ENCODE measurements around the gene HCAR3.
"Not testable (repeated sequence)": the region's sequence is repeated elsewhere in the genome, so short reads cannot be mapped to it uniquely, and the experiment has no call there.

Gene HCAR3

DNA sequence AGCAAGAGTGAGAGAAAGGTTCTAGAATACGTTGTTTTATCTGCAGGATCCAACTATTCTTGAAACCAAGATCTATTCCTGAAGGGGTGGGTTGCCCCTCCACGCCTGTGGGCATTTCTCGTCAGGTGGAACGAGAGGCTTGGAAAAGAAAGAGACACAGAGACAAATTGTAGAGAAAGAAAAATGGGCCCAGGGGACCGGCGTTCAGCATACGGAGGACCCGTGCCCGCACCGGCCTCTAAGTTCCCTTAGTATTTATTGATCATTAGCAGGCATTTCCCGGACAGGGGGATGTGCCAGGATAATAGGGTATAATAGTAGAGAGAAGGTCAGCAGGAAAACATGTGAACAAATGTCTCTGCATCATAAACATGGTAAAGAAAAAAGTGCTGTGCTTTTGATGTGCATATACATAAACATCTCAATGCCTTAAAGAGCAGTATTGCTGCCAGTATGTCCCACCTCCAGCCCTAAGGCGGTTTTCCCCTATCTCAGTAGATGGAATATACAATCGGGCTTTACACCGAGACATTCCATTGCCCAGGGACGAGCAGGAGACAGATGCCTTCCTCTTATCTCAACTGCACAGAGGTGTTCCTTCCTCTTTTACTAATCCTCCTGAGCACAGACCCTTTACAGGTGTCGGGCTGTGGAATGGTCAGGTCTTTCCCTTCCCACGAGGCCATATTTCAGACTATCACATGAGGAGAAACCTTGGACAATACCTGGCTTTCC is 34.3 kb upstream of the HCAR3 start:
- H3K36me3 ChIP-seq (ENCODE audit: control insufficient read depth, insufficient read depth, low read length); H3K4me1 ChIP-seq (ENCODE audit: control insufficient read depth, low read depth, low read length); H2BK120ac ChIP-seq (ENCODE audit: low read depth, low read length); H2AK5ac ChIP-seq (ENCODE audit: low read length); H3K27me3 ChIP-seq (ENCODE audit: insufficient read depth, low read length, poor library complexity); H3K4me2 ChIP-seq (ENCODE audit: low read length); H3K9ac ChIP-seq (ENCODE audit: low read length); H4K8ac ChIP-seq (ENCODE audit: low read depth, low read length); H3K4me3 ChIP-seq (ENCODE audit: low read length); H4K5ac ChIP-seq (ENCODE audit: low read length); H3K23ac ChIP-seq (ENCODE audit: low read length); H2BK5ac ChIP-seq (ENCODE audit: low read length): not testable (repeated sequence)
- H3K27ac ChIP-seq (ENCODE audit: low read depth, low read length) = peak overlapping the region; percentile 55
- peak overlapping the region; percentile 75 for H3K4ac ChIP-seq (ENCODE audit: low read depth, low read length)
- H3K79me2 ChIP-seq (ENCODE audit: control insufficient read depth, insufficient read depth, low read length) = peaks cover 17% of the 10 kb centered on the region
- H3K79me1 ChIP-seq (ENCODE audit: low read length) = peaks cover 10% of the 10 kb centered on the region
- peak overlapping the region; percentile 49 for H3K56ac ChIP-seq (ENCODE audit: low read length)
- H2BK15ac ChIP-seq (replicated peaks; ENCODE audit: low read depth) = peak overlapping the region; percentile 67
- DNase-seq = peak; percentile 87
- H3K18ac ChIP-seq (ENCODE audit: low read length) = peak overlapping the region; percentile 53
- no CpG with 5 or more reads among the region's 17 CpGs for WGBS (ENCODE audit: extremely low coverage, insufficient coverage, low lambda C conversion rate)

DNA sequence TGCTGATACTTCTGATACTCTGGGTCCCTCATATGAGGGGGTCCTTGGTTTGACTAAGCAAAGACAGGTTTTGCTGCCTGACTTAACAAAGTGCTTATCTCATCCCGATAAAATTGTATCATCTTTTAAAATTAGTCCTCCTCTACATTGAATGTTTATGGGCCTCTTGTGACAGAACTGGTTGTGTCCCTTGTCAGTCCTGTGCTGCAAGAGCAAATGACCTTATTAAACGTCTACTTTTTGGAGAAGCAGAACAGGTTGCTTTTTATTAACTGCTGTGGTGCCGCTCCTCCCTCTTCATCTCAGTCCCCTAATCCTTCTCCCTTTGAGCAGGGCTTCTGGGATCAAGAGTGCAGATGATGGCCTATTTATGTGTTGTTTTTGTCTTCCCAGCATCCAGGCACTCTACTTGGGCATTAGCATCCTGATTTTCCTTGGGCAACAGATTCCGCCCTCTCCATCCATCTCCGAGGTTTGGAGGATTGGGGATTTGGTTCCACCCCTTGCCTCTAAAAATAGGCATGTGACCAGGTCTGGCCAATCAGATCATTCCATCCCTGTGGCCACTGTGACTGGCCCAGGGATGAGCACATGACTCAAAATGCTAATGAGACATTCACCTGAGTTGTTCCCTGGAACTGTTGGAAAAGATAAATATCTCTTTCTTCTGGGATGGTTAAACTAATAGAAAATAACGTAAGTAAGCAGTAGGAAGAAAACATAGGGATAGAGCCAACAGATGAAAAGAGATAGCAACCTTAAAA is 33.1 kb upstream of the HCAR3 start:
- Histone ChIP-seq H2AK5ac (ENCODE audit: low read length) (no peak overlapping the region), H3K4me3 (ENCODE audit: low read length) (no peak overlapping the region)

DNA sequence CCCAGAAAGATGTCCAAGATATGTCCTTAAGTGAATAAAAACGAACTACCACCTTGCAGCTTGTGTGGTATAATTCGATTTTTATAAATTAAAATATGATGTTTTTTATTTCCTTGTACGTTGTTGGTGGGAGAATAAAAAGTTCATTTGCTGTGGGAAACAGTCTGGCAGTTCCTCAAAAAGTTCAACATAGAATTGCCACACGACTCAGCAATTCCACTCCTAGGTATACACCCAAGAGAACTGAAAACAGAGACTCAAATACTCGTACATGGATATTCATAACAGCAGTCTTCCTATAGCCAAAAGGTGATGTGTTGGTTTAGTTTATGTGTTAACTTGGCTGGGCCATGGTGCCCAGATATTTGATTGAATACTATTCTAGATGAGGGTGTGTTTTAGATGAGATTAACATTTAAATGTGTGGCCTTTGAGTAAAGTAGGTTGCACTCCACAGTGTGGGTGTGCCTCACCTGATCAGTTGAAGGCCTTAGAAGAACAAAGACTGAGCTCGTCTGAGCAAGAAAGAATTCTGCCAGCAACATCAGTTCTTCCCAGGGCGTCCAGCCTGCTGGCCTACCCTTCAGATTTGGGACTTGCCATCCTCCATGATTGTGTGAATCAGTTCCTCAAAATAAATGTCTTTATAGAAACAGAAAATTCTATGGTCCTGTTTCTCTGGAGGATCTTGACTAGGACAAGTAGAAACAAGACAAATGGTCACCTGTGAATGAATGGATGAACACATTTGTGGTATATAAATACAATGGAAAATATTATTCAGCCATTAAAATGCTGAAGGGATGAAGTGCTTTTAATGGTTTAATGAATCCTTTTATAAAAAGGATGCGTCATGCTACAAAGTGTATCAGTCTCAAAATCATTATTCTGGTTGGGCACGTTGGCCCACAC is 30.9 kb upstream of the HCAR3 start:
- H2BK120ac ChIP-seq (ENCODE audit: low read depth, low read length) = no peak overlapping the region
- H2AK5ac ChIP-seq (ENCODE audit: low read length) = no peak overlapping the region
- no peak overlapping the region for H4K5ac ChIP-seq (ENCODE audit: low read length)
- no peak overlapping the region for H3K4me3 ChIP-seq (ENCODE audit: low read length)
- H2BK15ac ChIP-seq (replicated peaks; ENCODE audit: low read depth) = no peak overlapping the region
- no peaks in the 10 kb centered on the region for H3K79me1 ChIP-seq (ENCODE audit: low read length)
- H3K27ac ChIP-seq (ENCODE audit: low read depth, low read length) = no peak overlapping the region
- no peaks in the 10 kb centered on the region for H3K36me3 ChIP-seq (ENCODE audit: control insufficient read depth, insufficient read depth, low read length)
- DNase-seq = no peak
- no peaks in the 10 kb centered on the region for H3K4me1 ChIP-seq (ENCODE audit: control insufficient read depth, low read depth, low read length)
- no peak overlapping the region for H3K23ac ChIP-seq (ENCODE audit: low read length)
- H3K27me3 ChIP-seq (ENCODE audit: insufficient read depth, low read length, poor library complexity) = no peaks in the 10 kb centered on the region
- H2BK5ac ChIP-seq (ENCODE audit: low read length) = no peak overlapping the region
- no peak overlapping the region for H3K4ac ChIP-seq (ENCODE audit: low read depth, low read length)
- no peaks in the 10 kb centered on the region for H3K79me2 ChIP-seq (ENCODE audit: control insufficient read depth, insufficient read depth, low read length)
- H3K18ac ChIP-seq (ENCODE audit: low read length) = no peak overlapping the region
- no peak overlapping the region for H4K8ac ChIP-seq (ENCODE audit: low read depth, low read length)
- no peak overlapping the region for H3K9ac ChIP-seq (ENCODE audit: low read length)
- H3K4me2 ChIP-seq (ENCODE audit: low read length) = no peak overlapping the region
- no peak overlapping the region for H3K56ac ChIP-seq (ENCODE audit: low read length)
- WGBS (ENCODE audit: extremely low coverage, insufficient coverage, low lambda C conversion rate) = 92% methylated on average over 2 of the region's 9 CpGs

More for the DNA sequence above, 33.1 kb upstream of the HCAR3 start:
- Histone ChIP-seq H3K36me3 (ENCODE audit: control insufficient read depth, insufficient read depth, low read length) (peaks cover 1% of the 10 kb centered on the region), H3K56ac (ENCODE audit: low read length) (no peak overlapping the region), H3K79me1 (ENCODE audit: low read length) (peaks cover 9% of the 10 kb centered on the region), H2BK120ac (ENCODE audit: low read depth, low read length) (no peak overlapping the region), H3K79me2 (ENCODE audit: control insufficient read depth, insufficient read depth, low read length) (peaks cover 15% of the 10 kb centered on the region), H4K8ac (ENCODE audit: low read depth, low read length) (no peak overlapping the region), H3K18ac (ENCODE audit: low read length) (no peak overlapping the region), H4K5ac (ENCODE audit: low read length) (no peak overlapping the region), H3K4me2 (ENCODE audit: low read length) (no peak overlapping the region), H3K4me1 (ENCODE audit: control insufficient read depth, low read depth, low read length) (peaks cover 7% of the 10 kb centered on the region), H3K9ac (ENCODE audit: low read length) (no peak overlapping the region), H3K23ac (ENCODE audit: low read length) (no peak overlapping the region), H3K4ac (ENCODE audit: low read depth, low read length) (no peak overlapping the region), H2BK15ac (replicated peaks; ENCODE audit: low read depth) (peak overlapping the region; percentile 67), H3K27ac (ENCODE audit: low read depth, low read length) (no peak overlapping the region), H2BK5ac (ENCODE audit: low read length) (no peak overlapping the region), H3K27me3 (ENCODE audit: insufficient read depth, low read length, poor library complexity) (no peaks in the 10 kb centered on the region)
- peak; percentile 77 for DNase-seq
- WGBS (ENCODE audit: extremely low coverage, insufficient coverage, low lambda C conversion rate) = no CpG with 5 or more reads among the region's 6 CpGs

DNA sequence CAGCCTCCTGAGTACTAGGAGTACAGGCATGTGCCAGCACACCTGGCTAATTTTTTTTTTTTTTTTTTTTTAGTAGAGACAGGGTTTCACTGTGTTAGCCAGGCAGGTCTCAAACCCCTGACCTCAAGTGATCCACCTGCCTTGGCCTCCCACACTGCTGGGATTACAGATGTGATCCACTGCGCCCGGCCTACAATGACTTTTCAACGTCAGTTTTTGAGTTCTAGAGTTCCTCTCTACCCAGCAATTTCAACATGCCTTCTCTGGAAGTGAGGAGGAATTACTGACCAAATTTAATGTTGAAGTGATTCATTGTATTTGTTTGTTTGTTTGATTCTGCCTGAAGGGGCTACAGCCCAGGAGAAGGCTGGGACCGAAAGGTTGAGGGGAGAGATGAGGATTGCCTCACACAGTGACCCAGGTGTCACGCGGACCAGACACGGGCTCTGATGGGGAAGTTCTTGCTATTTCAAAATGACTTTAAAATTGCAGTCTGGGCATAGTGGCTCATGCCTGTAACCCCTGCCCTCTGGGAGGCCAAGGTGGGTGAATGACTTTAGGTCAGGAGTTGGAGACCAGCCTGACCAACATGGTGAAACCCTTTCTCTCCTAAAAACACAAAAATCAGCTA is 27.4 kb upstream of the HCAR3 start:
- Histone ChIP-seq H3K27me3 (ENCODE audit: insufficient read depth, low read length, poor library complexity) (no peaks in the 10 kb centered on the region), H3K36me3 (ENCODE audit: control insufficient read depth, insufficient read depth, low read length) (no peaks in the 10 kb centered on the region), H3K4me3 (ENCODE audit: low read length) (no peak overlapping the region), H2BK120ac (ENCODE audit: low read depth, low read length) (no peak overlapping the region), H4K8ac (ENCODE audit: low read depth, low read length) (no peak overlapping the region), H3K27ac (ENCODE audit: low read depth, low read length) (no peak overlapping the region), H3K4me2 (ENCODE audit: low read length) (no peak overlapping the region), H2BK5ac (ENCODE audit: low read length) (no peak overlapping the region), H3K4me1 (ENCODE audit: control insufficient read depth, low read depth, low read length) (no peaks in the 10 kb centered on the region), H3K23ac (ENCODE audit: low read length) (no peak overlapping the region), H2AK5ac (ENCODE audit: low read length) (no peak overlapping the region), H3K18ac (ENCODE audit: low read length) (no peak overlapping the region), H3K79me1 (ENCODE audit: low read length) (no peaks in the 10 kb centered on the region), H3K79me2 (ENCODE audit: control insufficient read depth, insufficient read depth, low read length) (no peaks in the 10 kb centered on the region), H3K4ac (ENCODE audit: low read depth, low read length) (no peak overlapping the region), H3K9ac (ENCODE audit: low read length) (no peak overlapping the region), H4K5ac (ENCODE audit: low read length) (no peak overlapping the region), H2BK15ac (replicated peaks; ENCODE audit: low read depth) (no peak overlapping the region), H3K56ac (ENCODE audit: low read length) (no peak overlapping the region)
- no CpG with 5 or more reads among the region's 7 CpGs for WGBS (ENCODE audit: extremely low coverage, insufficient coverage, low lambda C conversion rate)
- DNase-seq = no peak

DNA sequence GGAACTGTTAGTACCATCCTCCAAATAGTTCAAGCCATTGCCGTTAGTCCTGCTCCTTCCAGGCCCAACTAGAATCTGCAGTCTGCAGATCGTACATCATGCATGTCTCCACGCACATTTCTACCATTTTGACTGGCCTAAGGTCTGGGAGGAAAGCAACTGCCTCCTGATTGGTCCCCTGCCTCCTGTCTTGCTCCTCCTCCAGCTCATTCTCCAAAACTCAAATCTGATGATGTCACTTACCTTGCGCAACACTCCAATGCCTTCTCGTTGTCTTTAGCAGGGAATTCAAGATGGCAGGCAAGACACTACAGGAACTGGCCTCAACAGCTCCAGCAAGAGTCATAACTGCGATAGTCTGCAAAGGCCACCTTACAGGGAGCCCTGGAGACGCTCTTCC is 23.7 kb upstream of the HCAR3 start:
- H3K27ac ChIP-seq (ENCODE audit: low read depth, low read length) = no peak overlapping the region
- no peak overlapping the region for H2BK120ac ChIP-seq (ENCODE audit: low read depth, low read length)

More for the DNA sequence above, 23.7 kb upstream of the HCAR3 start:
- Histone ChIP-seq H3K4me1 (ENCODE audit: control insufficient read depth, low read depth, low read length) (no peaks in the 10 kb centered on the region), H2AK5ac (ENCODE audit: low read length) (no peak overlapping the region), H3K79me1 (ENCODE audit: low read length) (no peaks in the 10 kb centered on the region), H2BK15ac (replicated peaks; ENCODE audit: low read depth) (no peak overlapping the region), H4K8ac (ENCODE audit: low read depth, low read length) (no peak overlapping the region), H3K27me3 (ENCODE audit: insufficient read depth, low read length, poor library complexity) (no peaks in the 10 kb centered on the region), H3K4ac (ENCODE audit: low read depth, low read length) (no peak overlapping the region), H3K56ac (ENCODE audit: low read length) (no peak overlapping the region), H3K23ac (ENCODE audit: low read length) (no peak overlapping the region), H3K18ac (ENCODE audit: low read length) (no peak overlapping the region), H4K5ac (ENCODE audit: low read length) (no peak overlapping the region), H3K79me2 (ENCODE audit: control insufficient read depth, insufficient read depth, low read length) (no peaks in the 10 kb centered on the region), H3K4me2 (ENCODE audit: low read length) (no peak overlapping the region), H2BK5ac (ENCODE audit: low read length) (no peak overlapping the region), H3K36me3 (ENCODE audit: control insufficient read depth, insufficient read depth, low read length) (no peaks in the 10 kb centered on the region), H3K4me3 (ENCODE audit: low read length) (no peak overlapping the region), H3K9ac (ENCODE audit: low read length) (no peak overlapping the region)
- no CpG with 5 or more reads among the region's 7 CpGs for WGBS (ENCODE audit: extremely low coverage, insufficient coverage, low lambda C conversion rate)
- peak; percentile 53 for DNase-seq
